NCI-H2029 (cell line): ENCODE data around the gene CSNK1A1.
"Not testable (repeated sequence)": the region's sequence is repeated elsewhere in the genome, so short reads cannot be mapped to it uniquely, and the experiment has no call there.

Experiments
- DNase-seq: peaks from one replicate; lab custom pipeline; 2025; lab: John Stamatoyannopoulos, UW

Gene CSNK1A1

DNA sequence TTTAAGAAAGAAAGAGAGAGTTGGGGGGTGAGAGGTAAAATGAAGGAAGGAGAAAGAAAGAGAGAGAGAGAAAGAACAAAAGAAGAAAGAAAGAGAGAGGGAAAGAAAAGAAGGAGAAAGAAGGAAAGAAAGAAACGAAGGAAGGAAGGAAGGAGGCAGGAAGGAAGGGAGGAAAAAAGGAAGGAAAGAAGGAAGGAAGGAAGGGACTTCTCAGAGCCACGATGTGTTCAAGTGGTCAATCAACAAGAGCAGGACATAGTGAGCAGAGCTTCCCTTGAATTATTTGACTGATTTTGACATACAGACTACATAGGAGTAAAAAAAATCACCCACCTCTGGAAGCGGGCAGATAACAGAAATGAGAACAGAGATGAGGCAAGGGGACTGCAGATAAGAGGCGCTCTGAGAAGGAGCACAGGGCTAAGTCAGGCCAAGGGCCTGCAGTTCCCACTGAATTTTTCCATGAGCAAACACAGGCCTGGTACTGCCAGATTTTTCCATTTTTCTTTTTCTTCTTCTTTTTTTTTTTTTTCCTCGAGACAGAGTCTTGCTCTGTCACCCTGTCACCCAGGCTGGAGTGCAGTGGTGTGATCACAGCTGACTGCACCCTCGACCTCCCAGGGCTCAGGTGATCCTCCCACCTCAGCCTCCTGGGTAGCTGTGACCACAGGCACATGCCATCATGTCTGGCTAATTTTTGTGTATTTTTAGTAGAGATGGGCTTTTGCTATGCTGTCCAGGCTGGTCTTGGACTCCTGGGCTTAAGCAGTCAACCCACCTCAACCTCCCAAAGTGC is 94.4 kb downstream of the CSNK1A1 start:
- no peak for DNase-seq

GRCh38 chr5:149455889-149456409 is 95.3 kb downstream of the CSNK1A1 start:
- DNase-seq, result no peak

GRCh38 chr5:149453618-149454415 is 97.4 kb downstream of the CSNK1A1 start:
- DNase-seq, result no peak

- DNase-seq, result no peak
These were observed 98.3 kb downstream of the CSNK1A1 start for GRCh38 chr5:149452665-149453617.

DNA sequence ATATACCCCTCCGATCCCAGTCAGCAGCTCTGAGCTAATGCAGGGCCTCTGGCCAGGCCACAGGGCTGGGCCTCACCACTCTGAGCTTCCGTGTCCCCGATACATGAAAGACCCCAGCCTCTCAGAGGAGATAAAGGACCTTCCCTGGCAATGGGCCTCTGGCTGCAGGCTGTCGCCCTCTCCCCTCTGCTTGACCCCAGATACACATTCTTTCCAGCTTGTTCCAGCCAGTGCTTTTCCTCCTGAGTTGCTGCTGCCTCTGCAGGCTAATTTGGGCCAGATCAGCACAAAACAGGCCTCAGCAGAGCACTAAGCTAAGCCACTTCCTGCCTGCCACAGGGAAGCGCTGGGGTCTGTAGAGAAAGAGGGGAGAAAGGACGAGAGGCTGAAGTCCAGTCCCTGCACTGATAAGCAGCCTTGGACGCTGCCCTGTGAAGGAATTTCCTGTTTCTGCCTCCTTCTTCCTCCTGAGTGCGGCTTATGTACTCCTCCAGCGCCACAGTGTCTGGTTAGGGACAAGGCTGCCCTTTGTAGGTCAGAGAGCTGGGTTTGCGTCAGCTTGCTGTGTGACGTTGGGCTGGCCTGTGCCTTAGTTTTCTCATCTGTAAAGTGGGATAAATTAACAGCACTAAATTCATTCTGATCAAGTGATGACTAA is 99.1 kb downstream of the CSNK1A1 start:
- DNase-seq, result no peak

DNA sequence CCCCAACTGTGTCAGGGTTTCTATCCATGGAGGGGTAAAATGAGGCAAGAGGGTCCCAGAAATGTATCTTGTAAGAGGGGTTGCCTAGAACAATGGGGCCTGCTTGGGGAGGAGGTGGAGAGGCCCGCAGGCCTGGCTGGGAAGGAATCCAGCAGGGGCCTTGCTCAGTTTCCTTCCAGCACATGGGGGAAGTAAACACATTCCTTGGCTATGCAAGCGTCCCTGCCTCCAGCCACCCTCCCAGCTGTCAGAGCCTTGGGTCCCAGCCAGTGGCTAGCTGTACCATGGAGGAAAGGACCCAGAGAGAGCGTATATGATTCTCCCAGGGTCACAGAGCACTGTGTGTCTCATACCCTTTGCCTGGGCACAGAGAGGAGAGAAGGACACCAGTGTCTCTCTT is 101.0 kb downstream of the CSNK1A1 start:
- DNase-seq, result no peak

DNA sequence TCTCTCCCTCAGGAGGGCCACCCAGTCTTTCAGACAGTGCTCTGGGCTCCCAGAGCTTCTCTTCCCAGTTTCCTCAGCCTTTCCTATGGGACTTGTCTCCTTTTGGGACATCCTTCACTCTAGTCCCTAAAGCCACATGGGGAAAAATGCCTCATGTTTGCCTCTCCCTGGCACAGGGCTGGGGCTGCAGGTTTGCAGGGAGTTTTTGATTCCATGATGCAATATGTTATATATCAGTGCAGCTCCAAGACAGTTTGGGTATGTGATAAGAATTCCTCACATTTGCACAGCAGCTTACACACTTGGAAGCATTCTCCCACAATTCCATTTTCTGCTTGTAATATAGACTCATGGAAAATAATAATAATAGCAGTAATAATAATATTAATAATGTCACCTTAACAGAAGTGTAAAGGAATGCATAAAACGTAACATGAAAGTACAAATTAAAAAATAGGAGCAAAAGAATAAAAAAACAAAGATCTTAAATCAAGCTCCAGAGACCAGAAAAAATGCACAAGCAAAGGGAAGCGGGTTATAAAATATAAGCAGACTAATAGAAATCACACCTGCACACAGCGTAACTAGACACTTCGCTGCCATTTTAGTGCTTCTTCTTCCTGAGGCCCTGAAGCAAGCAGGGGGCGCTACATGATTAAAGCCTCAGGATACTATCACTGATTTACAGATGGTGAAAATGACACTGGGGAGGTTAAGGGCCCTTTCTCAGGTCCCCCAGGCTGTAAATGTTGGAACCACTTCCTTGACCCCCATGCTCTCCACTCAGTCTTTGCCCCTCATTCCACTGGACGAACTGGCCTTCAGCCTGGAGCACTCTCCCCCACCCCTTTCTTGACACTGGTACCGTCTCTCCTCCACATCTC is 102.2 kb downstream of the CSNK1A1 start:
- DNase-seq, result no peak

DNA sequence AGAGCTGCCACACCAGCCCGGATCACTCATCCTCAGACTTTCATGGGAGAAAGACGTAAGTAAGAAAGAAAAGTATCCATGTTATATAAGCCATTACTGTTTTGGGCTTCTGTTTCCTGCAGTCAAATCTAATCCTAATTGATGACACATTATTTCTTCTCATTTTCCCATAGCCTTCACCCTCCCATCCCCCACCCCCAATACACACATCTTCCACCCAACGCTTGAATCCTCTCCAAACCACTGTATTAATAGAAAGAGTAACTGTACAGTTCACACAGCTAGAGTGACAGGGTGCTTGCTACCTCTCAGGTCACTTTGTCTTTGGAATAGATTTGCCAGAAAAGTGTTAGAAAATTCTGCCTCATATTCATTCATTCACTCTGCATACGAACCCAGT is 102.8 kb downstream of the CSNK1A1 start:
- DNase-seq, result no peak

GRCh38 chr5:149447373-149448367 is 103.6 kb downstream of the CSNK1A1 start:
- DNase-seq, result no peak

DNA sequence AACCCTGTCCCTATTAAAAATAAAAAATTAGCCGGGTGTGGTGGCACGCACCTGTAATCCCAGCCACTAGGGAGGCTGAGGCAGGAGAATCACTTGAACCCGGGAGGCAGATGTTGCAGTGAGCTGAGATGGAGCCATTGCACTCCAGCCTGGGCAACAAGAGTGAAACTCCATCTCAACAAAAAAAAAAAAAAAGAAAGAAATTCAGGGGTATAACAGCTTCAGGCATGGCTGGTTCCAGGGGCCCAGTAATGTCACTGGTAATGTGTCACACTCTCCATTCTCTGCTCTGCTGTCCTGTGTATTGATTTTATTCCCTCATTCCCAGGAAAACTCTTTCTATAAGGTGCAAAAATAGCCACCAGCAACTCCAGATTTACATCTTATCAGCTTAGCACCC is 104.4 kb downstream of the CSNK1A1 start:
- not testable (repeated sequence) for DNase-seq

GRCh38 chr5:149445739-149446369 is 105.4 kb downstream of the CSNK1A1 start:
- DNase-seq, result no peak

- no peak for DNase-seq
These were observed 105.9 kb downstream of the CSNK1A1 start for GRCh38 chr5:149445343-149445738.

- DNase-seq, result not testable (repeated sequence)
These were observed 106.8 kb downstream of the CSNK1A1 start for GRCh38 chr5:149444430-149444829.

- no peak for DNase-seq
These were observed 108.0 kb downstream of the CSNK1A1 start for GRCh38 chr5:149443210-149443609.

GRCh38 chr5:149442563-149443182 is 108.6 kb downstream of the CSNK1A1 start:
- peak; percentile 52 for DNase-seq
